Esophagus (tissue), 2 donors: Measurements from ENCODE around the gene CD7. TPM values are rescaled to one million over a fixed set of nuclear protein-coding genes. Genes with fewer than 3 reads are reported as not detected.

Source experiments
- H3K27ac ChIP-seq, 2 donors: one replicate each; pipeline ENCODE4 v1.5.1; 2013; ENCODE audit warnings: low read depth in 2 of 2, mild to moderate bottlenecking in 2 of 2, inconsistent platforms in 1 of 2, low read length in 1 of 2, moderate library complexity in 1 of 2
- H3K27me3 ChIP-seq, 2 donors: one replicate each; pipeline ENCODE4 v1.6.1; 2013; ENCODE audit warnings: low read length in 2 of 2, control low read depth in 1 of 2, mild to moderate bottlenecking in 1 of 2; ENCODE audit not compliant: insufficient read depth in 2 of 2, control insufficient read depth in 1 of 2
- H3K36me3 ChIP-seq, 2 donors: one replicate each; pipeline ENCODE4 v1.6.1; 2013; ENCODE audit warnings: low read length in 1 of 2; ENCODE audit not compliant: control insufficient read depth in 2 of 2, insufficient read depth in 2 of 2
- H3K4me1 ChIP-seq, 2 donors: one replicate each; pipeline ENCODE4 v1.6.1; 2013; ENCODE audit warnings: low read length in 1 of 2; ENCODE audit not compliant: control insufficient read depth in 2 of 2, insufficient read depth in 2 of 2
- H3K4me3 ChIP-seq, 2 donors: one replicate each; pipeline ENCODE4 v1.5.1; 2013; ENCODE audit warnings: low read length in 2 of 2, mild to moderate bottlenecking in 2 of 2, low read depth in 1 of 2, moderate library complexity in 1 of 2
- H3K9me3 ChIP-seq, 2 donors: one replicate each; pipeline ENCODE4 v1.6.1; 2013; ENCODE audit warnings: mild to moderate bottlenecking in 2 of 2, low read depth in 1 of 2, low read length in 1 of 2, moderate library complexity in 1 of 2; ENCODE audit not compliant: control insufficient read depth in 2 of 2, insufficient read depth in 1 of 2
- WGBS, 2 donors: extraction: QIAGEN DNeasy Blood & Tissue Kit; methylation state at CpG; one replicate each; pipeline ENCODE4 v1.1.7; 2013; 5-methylcytosine and 5-hydroxymethylcytosine counted together
- polyA plus RNA-seq, 2 donors: library from polyadenylated mRNA; stranded (reverse); fragments of 200-250 nt; gene quantifications; one replicate each; pipeline ENCODE4 v1.2.3, GENCODE V29; 2013
- donor health status: healthy with polysubstance abuse.
- donor health status: Bipolar disorder and iron deficiency.

Gene CD7
- polyA plus RNA-seq, 2 donors = 2.6 to 3.1 TPM

GRCh38 chr17:82278308-82278707 is 39.1 kb downstream of the CD7 start:
- Histone ChIP-seq H3K36me3 (peaks cover 0 to 2% of the 10 kb centered on the region in 2 donors), H3K27me3 (no peaks in the 10 kb centered on the region), H3K27ac (no peak overlapping the region), H3K9me3 (no peaks in the 10 kb centered on the region), H3K4me1 (peaks cover 4 to 32% of the 10 kb centered on the region in 2 donors), H3K4me3 (no peak overlapping the region)
- 70 to 84% methylated on average over 9 of the region's 9 CpGs for WGBS, 2 donors

DNA sequence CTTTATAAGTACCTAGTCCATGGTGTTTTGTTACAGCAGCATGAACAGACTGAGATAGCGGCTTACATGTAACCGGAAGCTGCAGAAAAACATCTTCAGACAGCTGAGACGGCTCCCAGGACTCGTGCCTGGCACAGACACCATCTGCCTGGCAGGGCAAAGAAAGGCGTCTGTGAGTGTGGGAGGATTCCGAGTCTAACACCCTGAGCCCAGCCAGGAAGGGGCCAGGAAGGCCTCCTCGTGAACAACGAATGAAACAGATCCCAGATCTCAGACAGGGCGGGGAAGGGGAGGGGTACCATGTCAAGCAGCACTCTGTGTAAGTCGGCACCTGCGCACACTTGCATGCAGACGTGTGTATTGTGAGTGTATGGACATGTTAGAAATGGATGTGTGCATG is 39.6 kb downstream of the CD7 start:
- Histone ChIP-seq H3K27me3 (no peaks in the 10 kb centered on the region), H3K4me1 (peaks cover 4 to 27% of the 10 kb centered on the region in 2 donors), H3K27ac (no peak overlapping the region), H3K36me3 (peaks cover 0 to 2% of the 10 kb centered on the region in 2 donors), H3K9me3 (no peaks in the 10 kb centered on the region), H3K4me3 (no peak overlapping the region)
- 68 to 76% methylated on average over 12 of the region's 12 CpGs for WGBS, 2 donors

GRCh38 chr17:82276938-82277337 is 40.5 kb downstream of the CD7 start:
- Histone ChIP-seq H3K27ac (no peak overlapping the region), H3K36me3 (peaks cover 0 to 3% of the 10 kb centered on the region in 2 donors), H3K9me3 (no peaks in the 10 kb centered on the region), H3K4me1 (peaks cover 0 to 21% of the 10 kb centered on the region in 2 donors), H3K27me3 (no peaks in the 10 kb centered on the region), H3K4me3 (no peak overlapping the region)
- 83 to 91% methylated on average over 5 of the region's 5 CpGs for WGBS, 2 donors

- Histone ChIP-seq H3K27ac (no peak overlapping the region), H3K4me3 (no peak overlapping the region), H3K36me3 (peaks cover 4 to 13% of the 10 kb centered on the region in 2 donors), H3K27me3 (no peaks in the 10 kb centered on the region), H3K9me3 (no peaks in the 10 kb centered on the region), H3K4me1 (peaks cover 0 to 17% of the 10 kb centered on the region in 2 donors)
- 90 to 91% methylated on average over 14 of the region's 14 CpGs for WGBS, 2 donors
Observed at GRCh38 chr17:82275326-82275725, 42.1 kb downstream of the CD7 start.

- Histone ChIP-seq H3K27me3 (no peaks in the 10 kb centered on the region), H3K27ac (peak overlapping the region in 1 of 2 donors; percentile 65), H3K4me1 (peaks cover 0 to 25% of the 10 kb centered on the region in 2 donors), H3K4me3 (peak overlapping the region; percentile 77 to 89), H3K9me3 (no peaks in the 10 kb centered on the region), H3K36me3 (peaks cover 4 to 19% of the 10 kb centered on the region in 2 donors)
- 63 to 66% methylated on average over 27 of the region's 27 CpGs for WGBS, 2 donors
Observed at GRCh38 chr17:82274134-82275020, 43.0 kb downstream of the CD7 start.

GRCh38 chr17:82273327-82274133 is 43.9 kb downstream of the CD7 start, which contains the start of gene CSNK1D:
CSNK1D (minus strand) TSS chr17:82273700; CDS start chr17:82273381, 319 bp downstream.
- no peaks in the 10 kb centered on the region for H3K9me3 ChIP-seq
- H3K27ac ChIP-seq = peak within 1 kb of the TSS; percentile 95 to 98
- peaks cover 0 to 29% of the 10 kb centered on the region in 2 donors for H3K4me1 ChIP-seq
- peaks cover 4 to 20% of the 10 kb centered on the region in 2 donors for H3K36me3 ChIP-seq
- peak within 1 kb of the TSS; percentile 77 to 89 for H3K4me3 ChIP-seq
- no peaks in the 10 kb centered on the region for H3K27me3 ChIP-seq
- 4% methylated on average over 75 to 80 of the region's 80 CpGs for WGBS, 2 donors

- 1% methylated on average over 47 to 53 of the region's 57 CpGs for WGBS, 2 donors
- no peaks in the 10 kb centered on the region for H3K9me3 ChIP-seq
- peaks cover 2 to 35% of the 10 kb centered on the region in 2 donors for H3K4me1 ChIP-seq
- peak overlapping the region; percentile 95 to 98 for H3K27ac ChIP-seq
- H3K36me3 ChIP-seq = peaks cover 4 to 20% of the 10 kb centered on the region in 2 donors
- H3K27me3 ChIP-seq = no peaks in the 10 kb centered on the region
- H3K4me3 ChIP-seq = peak overlapping the region; percentile 77 to 89
Observed at GRCh38 chr17:82272495-82273326, 44.7 kb downstream of the CD7 start.

DNA sequence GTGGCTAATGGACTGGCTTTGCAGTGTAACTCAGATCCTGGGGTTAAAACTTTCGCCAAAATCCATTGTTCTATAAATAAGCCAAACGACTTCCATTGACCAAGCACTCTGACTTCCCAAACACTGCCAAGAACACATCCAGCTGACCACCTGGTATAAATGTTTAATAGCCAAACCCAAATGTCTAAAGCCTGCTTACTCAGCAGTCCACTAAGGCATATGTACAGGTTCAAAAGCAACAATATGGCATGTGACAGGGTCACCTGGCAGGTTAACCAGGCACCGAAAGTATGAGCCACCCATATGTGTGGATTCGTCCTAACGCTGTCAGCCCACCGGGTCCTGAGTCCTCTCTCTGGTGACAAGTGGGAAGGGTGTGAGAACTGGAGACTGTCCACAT is 46.0 kb downstream of the CD7 start:
- Histone ChIP-seq H3K9me3 (no peaks in the 10 kb centered on the region), H3K27ac (peak overlapping the region in 1 of 2 donors; percentile 67), H3K27me3 (no peaks in the 10 kb centered on the region), H3K4me1 (peaks cover 2 to 41% of the 10 kb centered on the region in 2 donors), H3K36me3 (peaks cover 4 to 20% of the 10 kb centered on the region in 2 donors), H3K4me3 (peak overlapping the region in 1 of 2 donors; percentile 24)
- WGBS, 2 donors = 74 to 82% methylated on average over 6 of the region's 6 CpGs

DNA sequence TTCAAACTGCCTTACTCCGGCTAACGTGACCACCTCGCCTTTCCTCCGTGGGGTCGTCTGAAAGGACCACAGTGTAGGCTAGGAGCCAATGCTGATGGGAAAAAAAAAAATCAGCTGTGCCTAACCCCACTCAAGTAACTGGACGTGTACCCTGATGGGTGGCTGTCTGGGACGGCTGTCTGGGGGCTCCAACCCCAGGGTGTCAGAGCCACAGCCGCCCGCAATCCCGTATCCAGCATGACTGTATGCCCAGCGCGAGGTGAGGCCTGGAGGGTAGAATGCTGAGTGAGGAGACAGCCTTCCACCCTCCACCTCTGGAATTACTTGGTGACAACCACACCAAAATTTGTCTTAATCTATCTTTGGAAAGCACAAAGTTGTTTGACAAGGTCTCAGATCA is 46.8 kb downstream of the CD7 start:
- 74 to 81% methylated on average over 12 of the region's 12 CpGs for WGBS, 2 donors
- Histone ChIP-seq H3K36me3 (peaks cover 4 to 26% of the 10 kb centered on the region in 2 donors), H3K4me3 (no peak overlapping the region), H3K4me1 (peaks cover 2 to 43% of the 10 kb centered on the region in 2 donors), H3K27me3 (no peaks in the 10 kb centered on the region), H3K27ac (peak overlapping the region in 1 of 2 donors; percentile 29), H3K9me3 (no peaks in the 10 kb centered on the region)
